DMS 273 (cell line): ENCODE results near the gene MYL1.

Source experiments
- DNase-seq: peaks from one replicate; lab custom pipeline; 2025; ENCODE audit not compliant: unreplicated experiment; lab: John Stamatoyannopoulos, UW

MYL1 gene

DNA sequence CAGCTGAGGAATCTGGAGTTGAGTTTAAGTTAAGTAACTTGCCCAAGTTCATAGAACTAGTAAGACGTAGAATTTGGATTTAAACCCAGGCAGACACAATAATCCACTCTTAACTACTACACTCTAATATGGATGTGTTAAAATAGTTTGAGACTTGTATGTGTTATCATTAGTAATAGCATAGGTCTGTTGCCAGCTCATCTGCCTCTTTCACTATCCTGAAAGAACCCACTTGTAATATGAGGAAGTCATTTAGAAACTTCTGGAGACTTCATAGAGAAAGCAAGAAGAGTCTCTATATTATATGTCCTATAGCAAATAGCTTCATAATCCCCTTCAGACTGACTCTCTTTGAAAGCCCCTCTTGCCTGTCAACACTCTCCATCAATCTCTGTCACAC is 46.7 kb downstream of the MYL1 start:
- DNase-seq, result no peak

DNA sequence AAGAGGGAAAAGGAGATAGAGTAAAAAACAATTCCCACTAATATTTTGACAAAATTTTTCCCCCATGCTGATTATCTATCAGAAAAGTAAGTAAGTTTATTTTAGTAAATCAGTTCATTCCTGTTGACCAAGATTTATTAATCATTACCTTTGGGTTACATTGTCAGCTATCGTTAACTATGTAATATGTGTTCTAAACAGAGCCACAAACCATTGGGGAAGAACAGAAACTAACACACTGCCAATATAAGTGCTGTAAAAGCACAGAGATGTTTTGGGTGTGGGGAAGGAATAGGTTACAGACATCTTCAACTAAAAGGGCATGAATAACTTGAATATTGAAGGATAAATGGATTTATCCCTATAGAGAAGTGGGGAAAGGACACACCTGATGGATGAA is 47.3 kb downstream of the MYL1 start:
- DNase-seq, result no peak

DNA sequence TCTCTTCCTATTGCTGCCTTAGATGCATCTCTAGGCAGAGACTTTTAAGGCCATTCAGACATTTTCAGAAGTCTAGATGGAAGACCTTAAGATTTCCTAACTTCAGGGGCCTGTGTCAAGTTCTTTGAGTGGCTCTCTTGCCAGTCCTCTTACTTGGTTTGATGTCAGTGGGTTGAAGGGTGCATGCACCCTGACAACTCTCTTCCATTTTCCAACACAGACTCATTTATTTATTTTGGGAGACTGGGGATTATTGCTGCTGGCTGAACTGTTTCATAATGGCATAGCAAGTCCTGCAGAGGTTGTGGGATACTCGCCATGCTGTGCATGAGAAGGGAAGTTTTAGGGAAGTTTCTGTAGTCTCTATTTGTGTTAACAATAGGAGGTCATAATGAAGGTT is 50.7 kb downstream of the MYL1 start:
- DNase-seq, result no peak

DNA sequence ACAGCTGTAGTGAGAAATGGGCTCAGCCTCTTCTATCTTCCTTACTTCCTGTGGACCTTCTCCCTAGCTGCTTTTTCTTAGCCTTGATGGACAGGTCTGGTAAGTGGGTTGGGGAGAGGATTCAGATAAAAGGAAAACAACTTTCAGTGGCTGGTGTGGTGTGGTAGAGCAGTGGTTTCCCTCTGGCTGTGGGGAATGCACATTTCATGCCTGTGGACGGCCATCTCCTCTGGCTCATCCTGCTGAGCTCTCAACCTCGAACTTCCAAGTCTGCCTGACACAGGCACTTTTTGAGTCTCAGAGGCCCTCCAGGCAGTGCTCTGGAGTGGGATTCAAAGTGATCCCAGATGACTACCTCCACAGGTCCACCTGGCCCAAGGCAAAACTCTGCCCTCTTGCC is 51.1 kb downstream of the MYL1 start:
- DNase-seq, result no peak

DNA sequence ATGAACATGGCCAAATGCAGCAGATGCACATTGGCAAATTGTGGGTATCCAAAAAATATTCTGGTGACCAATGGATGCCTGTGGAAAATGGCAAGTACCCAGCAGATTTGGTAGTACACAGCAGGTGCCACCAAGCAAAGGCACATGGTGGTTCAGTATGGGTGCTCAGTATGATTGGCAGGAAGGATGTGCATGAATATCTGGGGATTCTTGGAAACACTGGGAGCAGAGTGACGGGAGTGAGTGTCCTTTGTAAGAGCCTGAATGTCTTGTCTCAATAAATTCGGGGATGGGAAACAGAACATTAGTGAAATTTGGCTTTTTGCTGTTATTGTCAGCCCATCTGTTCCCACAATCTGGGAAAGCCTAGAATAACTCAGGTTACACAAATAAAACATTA is 52.9 kb downstream of the MYL1 start:
- DNase-seq, result no peak

DNA sequence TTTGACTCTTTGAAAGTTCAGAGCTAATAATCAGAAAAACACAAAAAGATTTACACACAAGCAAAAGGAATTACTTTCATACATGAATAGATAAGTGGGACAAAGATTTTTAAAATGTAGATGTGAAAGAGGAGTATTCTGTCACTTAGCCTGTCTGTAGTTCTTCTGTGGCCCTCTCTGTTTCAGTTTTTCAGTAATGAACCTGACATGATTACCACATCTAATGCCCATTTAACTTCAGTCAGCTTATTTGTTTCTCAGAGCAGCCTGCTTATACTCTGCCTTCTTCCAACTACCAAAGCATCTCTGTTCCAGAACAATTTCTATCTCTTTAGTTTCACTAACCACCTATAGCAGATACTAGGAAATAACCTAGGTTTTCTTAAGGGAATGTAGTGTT is 55.3 kb downstream of the MYL1 start:
- no peak for DNase-seq

DNA sequence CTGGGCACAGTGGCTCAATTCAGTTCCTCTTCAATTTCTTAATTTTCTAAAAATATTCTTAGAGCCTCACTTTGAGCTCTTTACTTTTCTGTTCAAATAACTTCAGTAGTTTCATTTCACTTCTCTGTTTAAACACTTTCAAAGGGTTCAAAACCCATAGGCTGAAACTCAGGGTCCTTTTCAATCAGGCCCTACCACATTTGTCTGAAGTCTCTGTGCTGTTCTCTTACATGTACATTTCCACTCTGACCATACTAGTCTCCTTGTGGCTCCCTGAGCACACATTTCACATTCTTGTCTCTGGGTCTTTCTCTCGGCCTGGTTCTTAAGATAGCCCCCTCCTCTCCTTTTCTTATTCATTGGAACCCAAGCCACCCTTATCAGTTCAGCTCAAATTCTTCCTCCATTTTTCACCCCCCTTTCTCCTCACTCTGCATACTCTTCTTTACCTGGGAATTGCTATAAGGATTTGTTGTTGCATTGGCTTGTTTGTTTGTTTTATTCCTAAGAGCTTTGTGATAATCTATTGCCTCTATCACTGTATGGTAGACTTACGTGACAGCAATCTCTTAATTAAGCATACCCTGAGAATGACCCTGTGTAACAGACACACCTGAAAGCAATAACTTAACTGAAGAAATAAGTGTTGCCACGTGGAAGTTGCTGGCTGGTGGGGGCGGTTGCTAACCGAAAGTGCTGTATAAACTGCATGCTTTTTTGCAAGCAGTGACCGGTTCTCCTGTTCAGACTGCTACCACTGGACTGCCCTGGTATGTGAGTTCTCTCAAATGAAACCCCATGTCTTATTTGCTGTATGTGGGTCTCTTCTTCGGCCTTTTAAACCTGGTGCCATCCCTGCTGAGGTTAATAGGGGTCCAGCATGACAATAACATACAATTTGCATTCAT is 62.0 kb downstream of the MYL1 start:
- no peak for DNase-seq

DNA sequence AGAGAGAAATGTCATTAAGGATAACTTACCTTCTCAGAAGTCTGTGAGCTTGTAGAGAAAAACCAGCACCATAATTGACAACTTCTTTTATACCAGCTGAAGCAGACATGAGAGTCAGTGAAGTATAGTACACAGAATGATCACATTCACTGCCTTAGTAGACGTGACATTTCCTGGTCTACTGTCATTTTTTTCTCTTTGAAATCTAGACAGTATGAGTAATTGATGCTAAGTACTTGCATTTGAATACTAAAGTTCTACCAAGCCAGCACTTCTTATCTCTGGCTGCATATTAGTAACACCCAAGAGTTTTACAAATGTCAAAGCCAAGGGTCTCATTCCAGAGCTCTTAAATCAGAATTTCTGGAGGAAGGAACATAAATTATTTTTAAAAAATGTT is 64.4 kb downstream of the MYL1 start:
- DNase-seq, result no peak
